Activated CD4-positive, alpha-beta T cell treated with anti-CD3 and anti-CD28 coated beads, Interleukin-2, amount 50 U/mL, for 24 hours (primary cell): ENCODE results near the gene CARMIL1.

Experiments used
- DNase-seq, 2 donors: peaks; one replicate each; pipeline ENCODE4 v3.0.0-alpha.2; 2020; ENCODE audit warnings: low read depth in 1 of 2, low spot score in 1 of 2

The CARMIL1 gene

DNA sequence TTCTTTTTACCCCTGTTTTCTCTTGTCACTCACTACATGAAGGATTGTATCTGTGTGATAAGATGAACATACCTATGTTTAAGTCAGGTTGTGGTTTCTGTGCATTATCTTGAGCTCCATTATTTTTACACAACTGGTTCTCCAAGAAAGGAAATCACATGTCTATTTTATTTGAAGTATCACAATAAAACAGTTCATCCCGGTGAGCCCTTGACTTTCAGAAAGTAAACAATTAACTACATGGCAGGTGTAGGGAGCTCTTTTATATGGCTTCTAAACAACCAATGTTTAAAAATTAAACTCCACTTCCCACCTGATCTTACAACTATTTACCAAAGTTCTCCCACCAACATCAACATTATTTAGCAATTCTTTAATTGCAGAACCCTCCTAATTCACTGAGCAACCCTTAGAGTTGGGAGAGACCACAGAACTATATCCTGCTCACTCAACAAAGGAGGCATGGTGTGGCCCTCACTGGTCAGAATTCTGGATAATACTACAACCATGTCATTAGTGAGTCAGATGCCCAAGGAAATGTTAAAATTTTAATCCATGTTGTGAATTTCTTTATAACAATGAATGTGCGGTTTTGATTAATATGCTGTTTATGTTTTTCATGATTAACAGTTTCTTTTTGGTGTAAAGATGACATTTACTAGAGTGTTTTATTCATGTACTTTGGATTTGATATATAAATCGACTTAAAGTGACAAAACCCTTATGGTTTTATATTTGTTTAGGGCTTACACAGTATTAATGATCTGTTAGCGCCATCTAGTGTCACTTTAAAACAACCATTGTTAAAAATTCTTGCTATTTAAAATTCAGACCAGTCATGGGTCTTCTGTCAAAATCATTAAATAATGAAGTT is 322.9 kb downstream of the CARMIL1 start:
- DNase-seq = no peak

DNA sequence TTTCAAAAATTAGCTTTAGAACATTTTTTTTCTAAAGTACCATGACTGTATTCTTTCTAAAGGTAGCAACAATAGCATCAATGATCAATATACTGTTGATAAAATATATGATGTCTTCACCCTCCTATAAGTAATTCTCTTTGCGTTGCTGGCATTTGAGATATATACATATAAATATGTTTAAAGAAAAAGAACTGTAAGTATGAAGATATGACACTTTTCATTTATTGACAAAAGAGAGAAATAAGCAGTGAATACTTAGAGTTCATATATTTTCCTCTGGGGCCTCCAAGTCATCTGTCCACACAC is 323.5 kb downstream of the CARMIL1 start:
- DNase-seq = no peak

DNA sequence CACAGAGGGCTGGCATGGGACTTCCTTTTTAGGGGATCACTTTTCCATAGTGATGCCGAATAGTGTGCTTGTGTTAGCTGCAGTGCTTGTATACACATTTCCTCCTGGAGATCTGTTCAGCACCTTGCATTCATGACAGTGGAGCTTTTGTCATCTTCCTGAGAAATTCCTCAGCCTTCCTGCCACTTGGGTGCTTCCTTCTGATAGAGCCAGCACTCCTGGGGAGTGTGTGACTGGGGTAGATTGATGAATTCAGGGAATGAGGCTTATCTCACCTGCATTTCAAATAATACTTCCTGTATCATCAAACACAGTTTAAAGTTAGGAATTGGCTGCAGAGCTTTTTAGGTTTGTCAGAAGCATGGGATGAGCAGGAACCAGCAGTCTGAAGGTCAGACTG is 324.1 kb downstream of the CARMIL1 start:
- no peak for DNase-seq

DNA sequence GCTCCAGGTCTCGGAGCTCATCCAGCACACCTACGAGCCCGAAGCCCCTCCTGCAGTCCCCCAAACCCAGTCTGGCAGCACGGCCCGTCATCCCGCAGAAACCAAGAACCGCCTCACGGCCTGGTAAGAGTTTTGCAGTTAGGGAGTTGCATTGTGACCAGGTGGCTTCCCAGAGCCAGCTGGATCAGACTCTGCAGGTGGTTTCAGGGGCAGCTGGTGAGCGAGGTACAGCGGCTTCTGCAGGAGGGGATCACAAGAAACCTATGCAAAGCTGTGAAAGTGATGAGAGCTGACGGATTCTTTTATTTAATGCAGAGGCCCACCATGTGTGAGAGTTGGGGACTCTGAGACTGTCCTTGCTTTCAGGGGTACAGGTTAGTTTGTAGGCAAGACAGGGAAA is 327.0 kb downstream of the CARMIL1 start:
- no peak for DNase-seq

DNA sequence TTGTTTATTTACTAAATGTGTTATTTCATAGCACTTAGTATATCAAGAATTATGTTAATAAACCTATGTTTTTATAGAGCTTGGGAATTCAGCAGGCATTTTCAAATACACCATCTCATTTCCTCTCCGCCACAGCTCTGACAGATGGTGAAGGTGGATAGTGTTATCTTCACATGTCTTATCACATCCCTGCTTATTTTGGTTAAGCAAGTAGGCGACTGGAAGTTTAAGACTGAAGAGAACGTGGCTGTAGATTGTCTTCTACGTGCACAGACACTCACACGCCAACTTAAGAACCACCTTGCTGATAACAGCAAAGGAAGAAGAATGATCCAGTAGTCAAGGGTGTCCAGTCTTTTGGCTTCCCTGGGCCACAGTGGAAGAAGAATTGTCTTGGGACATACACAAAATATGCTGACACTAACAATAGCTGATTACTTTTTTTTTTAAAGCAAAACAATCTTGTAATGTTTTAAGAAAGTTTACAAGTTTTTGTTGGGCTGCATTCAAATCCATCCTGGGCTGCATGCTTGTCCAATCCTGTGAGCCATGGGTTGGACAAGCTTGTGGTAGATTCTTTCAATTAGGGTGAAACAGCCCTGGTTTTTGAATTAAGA is 329.5 kb downstream of the CARMIL1 start:
- DNase-seq = no peak

DNA sequence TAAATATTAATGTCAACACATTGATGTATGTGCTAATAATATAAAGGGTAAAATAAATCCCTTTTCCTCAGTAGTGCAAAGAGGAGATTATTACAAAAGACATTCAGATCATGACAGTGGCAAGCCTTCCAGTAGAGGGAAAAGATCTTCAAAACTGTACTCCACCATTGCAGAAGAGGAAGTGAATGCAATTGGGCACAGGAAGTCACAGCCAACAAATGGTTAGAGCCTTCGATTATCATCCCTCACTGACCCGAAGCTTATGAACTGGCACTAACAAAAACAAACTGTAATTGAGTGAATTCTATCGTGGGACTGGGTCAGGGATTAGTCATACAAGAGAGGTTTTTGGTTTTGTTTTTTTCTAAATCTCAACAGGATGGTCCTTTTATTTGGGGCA is 333.5 kb downstream of the CARMIL1 start:
- no peak for DNase-seq

DNA sequence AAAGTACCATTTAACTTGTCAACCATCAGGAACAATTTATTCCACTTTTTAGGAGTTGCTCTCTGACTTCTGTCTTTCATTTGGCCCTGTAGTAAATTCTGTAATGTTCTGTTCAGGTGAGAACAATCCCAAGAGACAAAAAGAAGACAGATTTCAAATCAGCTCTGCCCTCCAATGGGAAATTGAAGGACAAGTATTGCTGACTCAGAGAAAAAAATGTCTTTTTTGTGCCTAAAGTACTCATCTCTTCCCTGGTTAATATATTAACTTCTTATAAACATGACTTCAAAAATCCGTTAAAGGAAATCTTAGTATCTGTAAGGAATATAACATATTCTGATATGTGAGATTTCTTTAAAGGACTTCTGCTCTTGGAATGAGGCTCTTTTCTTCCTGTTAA is 334.2 kb downstream of the CARMIL1 start:
- DNase-seq = no peak

DNA sequence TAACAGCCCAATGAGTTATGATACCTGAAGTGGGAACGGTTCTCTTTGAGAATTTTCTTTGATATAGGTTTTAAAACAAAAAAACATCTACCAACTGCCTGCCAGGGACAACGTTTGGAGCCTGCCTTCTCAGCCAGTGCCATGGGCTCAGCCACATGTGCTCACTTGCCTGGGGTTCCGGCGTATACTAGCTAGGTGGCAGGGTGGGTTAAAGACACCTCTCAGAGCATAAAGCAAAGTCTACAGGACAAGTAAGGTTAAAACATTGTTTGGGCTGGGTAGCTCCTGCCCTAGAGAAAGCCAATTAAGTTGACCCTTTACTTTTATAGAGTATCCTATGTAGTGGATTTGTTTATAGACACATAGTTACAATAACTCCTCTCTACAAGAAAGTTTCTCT is 334.9 kb downstream of the CARMIL1 start:
- DNase-seq = no peak

DNA sequence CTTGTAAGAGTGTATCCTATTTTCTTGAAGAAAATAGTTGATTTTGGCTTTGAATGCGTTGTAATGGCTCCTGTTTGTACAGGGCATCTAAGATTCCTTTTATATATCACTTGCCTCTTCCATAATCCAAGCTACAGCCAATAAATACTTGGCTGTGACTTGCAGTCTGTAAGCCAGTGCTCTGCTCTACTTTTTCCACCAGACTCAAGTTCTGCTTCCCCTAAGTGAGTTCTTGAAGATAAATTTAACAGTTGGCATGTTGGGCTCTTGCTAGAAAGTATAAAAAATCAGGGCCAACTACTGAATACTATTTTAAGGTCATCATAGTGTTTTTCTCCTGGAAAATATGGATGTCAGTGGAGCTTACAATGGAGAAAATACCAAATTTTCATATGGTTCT is 336.3 kb downstream of the CARMIL1 start:
- DNase-seq = no peak

DNA sequence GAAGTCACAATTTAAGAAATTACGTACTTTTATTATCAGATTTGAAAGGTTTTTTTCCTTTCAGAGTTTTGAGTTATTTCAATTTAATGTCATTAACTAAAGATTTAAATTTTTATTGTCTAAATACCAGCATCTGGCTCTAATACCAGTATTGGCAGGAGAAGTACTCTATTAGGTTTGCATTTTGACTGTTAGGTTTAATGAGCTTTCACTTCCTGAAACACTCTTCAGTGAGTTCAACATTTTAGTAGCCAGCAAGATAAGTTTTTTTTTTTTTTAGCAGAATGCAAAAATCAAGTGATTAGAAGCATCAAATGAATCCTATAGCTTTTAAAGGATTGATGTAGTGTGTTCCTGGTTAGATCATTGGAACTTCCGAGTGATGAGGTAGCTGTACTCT is 338.8 kb downstream of the CARMIL1 start:
- DNase-seq = no peak

DNA sequence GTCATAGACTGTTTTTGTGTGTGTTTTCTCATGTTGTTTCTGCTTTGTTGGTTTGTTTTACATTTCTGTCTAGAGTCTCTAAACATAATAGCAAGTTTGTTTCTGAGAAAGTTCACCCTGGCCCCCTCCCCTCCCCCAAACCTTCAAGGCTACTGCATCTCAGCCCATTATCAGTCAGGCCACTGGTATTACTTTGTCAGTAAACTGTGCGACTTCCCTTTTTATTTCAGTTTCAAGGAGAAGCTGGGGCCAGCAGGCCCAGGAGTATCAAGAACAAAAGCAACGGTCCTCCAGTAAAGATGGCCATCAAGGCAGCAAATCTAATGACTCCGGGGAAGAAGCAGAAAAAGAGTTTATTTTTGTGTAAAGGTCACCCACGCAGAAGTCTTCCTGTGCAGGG is 340.0 kb downstream of the CARMIL1 start:
- DNase-seq = no peak

DNA sequence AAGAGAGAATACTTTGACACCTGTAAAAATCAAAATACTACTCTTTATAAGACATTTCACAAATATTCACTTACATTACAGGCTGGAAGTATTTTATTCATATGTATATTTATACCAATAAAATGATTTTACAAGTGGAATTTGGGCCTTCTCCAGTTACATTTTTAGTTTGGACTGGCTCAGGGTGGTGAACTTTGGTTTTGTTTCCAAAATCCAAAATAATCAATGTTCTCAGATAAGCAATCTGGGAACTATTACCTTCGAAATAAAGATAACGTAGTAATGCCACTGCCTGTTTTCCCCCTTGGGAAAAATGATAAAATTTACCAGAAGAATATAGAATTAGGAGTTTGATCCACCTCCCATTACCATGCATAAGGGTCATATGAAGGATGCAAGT is 341.2 kb downstream of the CARMIL1 start:
- no peak for DNase-seq

DNA sequence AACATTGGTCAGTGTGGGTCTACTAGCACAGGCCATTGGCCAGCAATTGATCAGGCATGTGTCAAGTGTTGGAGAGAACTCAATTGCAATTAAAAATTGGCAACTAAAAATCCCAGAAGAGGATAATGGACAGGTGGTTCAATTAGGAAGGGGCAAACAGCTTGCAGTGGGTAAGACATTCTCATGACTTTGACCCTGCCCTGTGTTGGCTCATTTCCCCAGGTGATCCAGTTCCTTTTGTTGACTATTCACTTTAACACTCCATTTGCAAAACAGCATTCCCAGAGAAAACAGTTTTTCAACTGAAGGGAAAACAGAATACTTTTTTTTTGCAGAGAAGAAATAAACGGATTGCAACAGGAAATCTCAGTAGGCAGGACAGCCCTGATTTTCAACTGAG is 343.9 kb downstream of the CARMIL1 start:
- no peak for DNase-seq

DNA sequence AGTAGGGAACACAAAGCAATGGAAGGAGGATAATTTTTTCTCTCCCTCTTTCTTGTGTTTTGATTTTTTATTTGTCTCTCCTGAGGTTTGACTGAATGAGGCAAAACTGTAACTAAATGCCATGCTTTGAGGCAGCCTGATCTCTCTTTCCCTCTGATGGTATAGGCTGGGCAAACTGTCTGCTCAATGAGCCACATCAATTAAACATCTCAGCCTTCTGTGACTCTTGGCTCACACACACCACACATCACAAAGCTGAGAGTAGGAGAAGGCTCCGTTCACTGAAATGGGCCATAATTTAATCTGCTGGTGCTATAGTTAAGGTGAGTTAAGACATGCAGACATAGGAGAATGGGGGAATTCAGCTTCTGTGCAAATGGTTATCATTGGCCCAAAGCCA is 344.7 kb downstream of the CARMIL1 start:
- no peak for DNase-seq

DNA sequence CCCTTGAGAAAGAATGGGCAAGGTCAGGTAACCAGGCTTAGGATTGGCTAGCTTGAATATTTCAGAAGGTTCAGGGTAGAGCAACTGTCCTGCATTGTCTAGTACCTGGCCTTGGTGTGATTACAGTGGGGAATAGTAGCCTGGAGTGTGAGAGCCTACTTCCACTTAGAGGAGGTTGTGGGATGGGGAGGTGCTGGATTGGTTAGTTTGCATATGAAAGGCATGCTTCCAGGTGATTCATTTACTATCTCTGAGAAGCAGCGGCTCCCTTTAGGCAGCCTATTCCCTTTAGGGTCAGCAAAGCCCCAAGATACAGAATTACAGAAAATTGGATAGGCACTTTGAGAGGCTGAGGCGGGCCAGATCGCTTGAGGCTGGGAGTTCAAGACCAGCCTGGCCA is 347.8 kb downstream of the CARMIL1 start:
- DNase-seq = no peak

DNA sequence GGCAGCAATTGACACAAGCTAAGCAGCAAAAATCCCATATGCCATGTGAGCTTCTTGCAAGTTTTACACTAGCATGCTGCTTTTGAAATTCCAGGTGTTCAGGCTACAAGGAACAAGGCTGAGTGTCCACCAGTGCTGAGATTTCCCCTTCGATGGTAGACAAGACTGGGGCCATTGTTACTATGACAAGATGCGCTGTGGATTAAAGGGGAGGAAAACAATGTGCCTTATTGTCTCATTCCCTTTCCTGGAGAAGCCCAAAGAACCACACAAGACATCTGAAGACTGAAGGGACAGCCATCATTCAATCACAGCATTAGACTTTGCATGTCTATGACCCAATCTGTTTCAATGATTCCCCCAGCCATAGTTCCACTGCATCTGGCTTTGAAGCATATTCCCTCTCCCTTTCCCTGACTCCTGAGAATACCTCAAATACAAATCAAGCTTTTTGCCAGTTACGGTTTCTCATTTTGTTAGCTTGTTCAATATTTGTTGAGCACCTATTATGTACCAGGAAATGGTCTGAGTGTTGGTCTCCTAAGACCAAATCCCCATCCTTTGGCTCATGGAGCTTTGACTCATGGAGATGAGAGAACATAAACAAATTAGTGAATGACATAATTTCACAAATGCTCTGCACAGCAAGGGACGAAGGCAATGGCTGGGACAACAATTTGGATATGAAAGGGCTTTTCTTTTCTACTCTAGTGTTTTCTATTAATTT is 349.5 kb downstream of the CARMIL1 start:
- DNase-seq = no peak

DNA sequence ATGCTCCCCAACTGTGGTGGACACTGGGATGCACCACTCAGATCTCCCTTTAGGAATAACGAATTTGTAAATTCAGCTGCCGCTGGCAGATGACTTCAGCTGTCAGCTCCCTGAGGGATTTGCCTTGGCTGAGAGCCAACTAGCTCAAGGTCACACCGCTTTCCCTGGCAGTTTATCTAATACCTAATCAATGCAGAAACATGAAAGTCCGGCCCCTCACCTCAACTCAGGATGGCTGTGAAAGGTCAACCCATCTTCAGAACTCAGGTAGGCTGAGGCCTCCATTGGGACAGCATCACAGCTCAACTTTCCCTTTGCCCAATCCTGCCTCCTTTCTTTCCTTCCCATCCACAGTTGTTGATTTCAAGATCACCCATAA is 350.0 kb downstream of the CARMIL1 start:
- no peak for DNase-seq

DNA sequence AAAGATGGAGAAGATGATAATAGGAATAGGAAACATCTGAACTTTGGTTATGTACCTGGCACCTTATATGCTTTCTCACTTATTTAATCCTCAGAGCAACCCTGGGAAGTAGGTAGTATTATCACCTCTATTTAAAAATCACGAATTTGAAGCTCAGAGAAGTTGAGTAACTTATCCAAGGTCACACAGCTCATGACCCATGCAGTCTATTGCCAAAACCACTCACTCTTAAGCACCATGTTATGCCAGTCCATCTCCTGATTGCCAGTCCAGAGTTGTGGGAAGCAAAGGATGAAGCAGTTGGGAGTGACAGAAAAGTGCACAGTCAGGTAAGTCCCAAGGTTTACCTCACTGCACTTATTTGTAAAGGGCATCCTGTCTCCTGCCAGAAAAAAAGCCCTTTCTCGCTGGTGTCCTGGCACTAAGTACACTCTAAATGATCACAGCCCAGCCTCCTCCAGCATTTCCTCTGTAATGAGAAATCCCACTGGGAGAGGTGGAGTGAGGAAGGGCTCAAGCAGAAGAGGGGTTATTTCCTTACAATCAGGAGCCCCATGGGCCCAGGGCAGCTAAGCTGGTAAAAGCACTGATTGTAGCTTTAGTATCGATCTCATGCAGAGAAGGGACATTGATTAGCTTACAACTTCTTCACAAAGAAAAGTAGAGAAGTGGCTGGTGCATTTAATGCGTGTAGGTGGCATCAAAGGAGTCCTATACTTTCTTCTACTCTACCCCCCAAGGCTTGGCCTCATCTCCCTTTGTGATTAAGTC is 351.5 kb downstream of the CARMIL1 start:
- DNase-seq = no peak

DNA sequence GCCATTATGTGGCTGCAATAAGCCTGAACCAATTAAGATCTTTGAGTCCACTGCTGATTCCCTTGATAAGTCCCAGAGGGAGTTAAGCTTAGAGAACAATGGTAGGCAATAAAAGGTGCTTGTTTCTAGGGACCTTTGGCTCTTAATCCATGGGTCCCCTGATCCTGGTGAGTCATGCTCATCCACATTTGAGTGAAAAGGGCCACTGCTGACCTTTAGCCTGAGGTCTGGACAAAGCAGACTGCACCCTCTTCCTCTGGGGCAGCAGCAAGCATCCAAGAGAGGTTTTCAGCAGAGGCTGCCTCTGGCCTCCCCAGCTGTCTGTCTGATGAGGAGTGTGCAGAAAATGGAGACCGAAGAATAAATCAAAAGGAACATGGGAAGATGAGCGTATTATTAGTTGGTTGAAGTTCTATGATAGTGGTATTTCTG is 356.7 kb downstream of the CARMIL1 start:
- no peak for DNase-seq

DNA sequence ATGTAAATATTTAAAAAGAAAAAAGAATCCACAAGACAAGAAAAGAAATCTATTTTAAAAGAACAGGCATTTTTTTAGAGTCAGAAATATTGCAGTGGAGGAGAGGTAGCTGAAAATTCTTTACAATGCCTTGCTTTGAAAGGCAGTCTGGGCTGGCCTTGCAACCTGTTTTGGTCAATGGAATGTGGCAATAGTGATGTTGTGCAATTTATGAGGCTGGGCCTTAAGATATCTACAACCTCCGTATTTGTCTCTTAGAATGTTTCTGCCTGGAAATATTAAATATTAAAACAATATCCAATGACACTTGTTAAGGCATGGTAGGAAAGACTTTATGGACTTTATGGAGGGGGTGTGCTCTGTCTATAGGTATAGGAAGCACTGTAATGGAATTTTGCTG is 358.0 kb downstream of the CARMIL1 start:
- no peak for DNase-seq

DNA sequence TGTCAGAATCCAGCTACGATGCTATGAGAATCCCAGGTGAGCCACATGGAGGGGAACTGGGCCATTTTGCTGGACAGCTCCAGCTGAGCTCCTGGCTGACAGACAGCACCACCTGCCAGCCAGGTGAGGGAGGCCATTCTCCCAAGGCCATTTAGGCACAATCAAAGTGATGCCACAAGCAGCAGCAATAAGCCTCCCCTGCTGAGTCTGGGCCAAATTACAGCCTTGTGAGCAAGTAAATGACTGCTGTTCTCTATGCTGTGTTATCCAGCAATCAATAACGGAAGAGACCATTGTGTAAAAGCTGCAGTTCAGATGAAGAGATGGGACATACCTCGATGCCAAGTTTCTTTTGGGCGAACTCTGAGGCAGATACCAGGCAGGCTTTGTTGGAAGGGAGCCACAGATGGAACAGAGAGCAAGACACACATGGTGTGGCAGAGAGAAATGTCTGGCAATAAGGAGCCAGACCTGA is 358.8 kb downstream of the CARMIL1 start:
- DNase-seq = no peak

DNA sequence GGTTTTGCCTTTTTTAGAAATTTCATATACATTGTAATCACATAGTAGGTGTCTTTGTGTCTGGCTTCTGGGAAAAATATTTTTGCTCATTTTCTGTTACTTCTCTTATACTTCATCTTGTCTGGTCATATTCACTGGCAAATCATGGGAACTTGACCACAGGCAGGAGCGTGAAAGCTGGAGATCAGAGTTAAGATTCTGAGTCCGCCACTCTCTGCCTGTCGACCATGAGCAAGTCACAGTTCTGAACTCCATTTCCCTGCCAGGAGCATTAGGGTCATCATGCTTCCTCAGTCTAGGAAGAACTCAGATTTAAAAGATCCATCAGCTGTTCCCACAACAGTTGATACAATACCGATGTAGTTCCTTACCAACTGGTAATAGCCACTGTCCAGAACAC is 360.5 kb downstream of the CARMIL1 start:
- no peak for DNase-seq
